Caco-2 (cell line): ENCODE data around the gene MRPS15. TPM values are rescaled to one million over a fixed set of nuclear protein-coding genes. Genes with fewer than 3 reads are reported as not detected.
A peak's percentile ranks its signal among the peaks of the same experiment; 100 is the strongest.
"Not testable (repeated sequence)": the region's sequence is repeated elsewhere in the genome, so short reads cannot be mapped to it uniquely, and the experiment has no call there.

Experiments used
- BruUV-seq: library from RNA; stranded (reverse); fragments of 400-500 nt; replicated peaks from 2 replicates; lab custom pipeline; 2021; lab: Mats Ljungman, UMichigan
- CTCF ChIA-PET: fragments of 300-600 bp; sonication (Branson Sonifier 250); formaldehyde crosslinking; loops from one replicate; lab custom pipeline; 2022; ENCODE audit warnings: antibody characterized with exemption; lab: Charles Lee
- POLR2A ChIA-PET: fragments of 300-600 bp; sonication (Branson Sonifier 250); formaldehyde crosslinking; loops from one replicate; lab custom pipeline; 2022; ENCODE audit warnings: antibody characterized with exemption; lab: Charles Lee
- DNase-seq, 2 experiments: peaks; one replicate each; pipeline versions ENCODE4 v3.0.0 to v3.0.0-alpha.2; 2020 to 2022
- H3K27me3 ChIP-seq: replicated peaks from 2 replicates; pipeline ENCODE4 v1.6.0; 2011; ENCODE audit warnings: low read length; ENCODE audit not compliant: control insufficient read depth, insufficient read depth
- H3K36me3 ChIP-seq: 2 replicates; pipeline ENCODE4 v1.5.1; 2011; ENCODE audit warnings: low read length; ENCODE audit not compliant: control insufficient read depth, insufficient read depth
- H3K4me1 ChIP-seq: fragments of 250-450 bp; sonication (Bioruptor Pico); 2 replicates; pipeline ENCODE4 v1.5.1; 2020; ENCODE audit warnings: mild to moderate bottlenecking
- H3K4me3 ChIP-seq: 2 replicates; pipeline ENCODE4 v1.5.1; 2011; ENCODE audit warnings: low read depth, mild to moderate bottlenecking, control low read depth, low read length
- H3K9me3 ChIP-seq: fragments of 250-450 bp; sonication (Bioruptor Pico); 2 replicates; pipeline ENCODE4 v1.5.1; 2020; ENCODE audit warnings: mild to moderate bottlenecking, moderate library complexity
- H3K27ac Mint-ChIP-seq: one replicate; pipeline ENCODE4 v1.8.0; 2022; ENCODE audit warnings: mixed read lengths; ENCODE audit not compliant: unreplicated experiment
- H3K27me3 Mint-ChIP-seq: one replicate; pipeline ENCODE4 v1.8.0; 2022; ENCODE audit warnings: mixed read lengths; ENCODE audit not compliant: insufficient read depth, unreplicated experiment
- H3K36me3 Mint-ChIP-seq: one replicate; pipeline ENCODE4 v1.8.0; 2022; ENCODE audit warnings: mild to moderate bottlenecking, mixed read lengths; ENCODE audit not compliant: insufficient read depth, unreplicated experiment
- H3K4me1 Mint-ChIP-seq: one replicate; pipeline ENCODE4 v1.8.0; 2022; ENCODE audit warnings: low read depth, mixed read lengths; ENCODE audit not compliant: unreplicated experiment
- H3K4me3 Mint-ChIP-seq: one replicate; pipeline ENCODE4 v1.8.0; 2022; ENCODE audit warnings: mild to moderate bottlenecking, moderate library complexity, mixed read lengths; ENCODE audit not compliant: unreplicated experiment
- H3K9me3 Mint-ChIP-seq: one replicate; pipeline ENCODE4 v1.8.0; 2022; ENCODE audit warnings: mixed read lengths; ENCODE audit not compliant: unreplicated experiment
- CTCF ChIP-seq, 2 experiments: fragments of 200-600 bp in 1 of 2; IDR thresholded peaks; 1 replicate in 1 of 2; 2 replicates in 1 of 2; pipeline versions ENCODE4 v1.5.1 to v1.8.0; 2011 to 2022; ENCODE audit warnings: antibody characterized with exemption in 1 of 2, control low read depth in 1 of 2, inconsistent platforms in 1 of 2, low read depth in 1 of 2, low read length in 1 of 2, mild to moderate bottlenecking in 1 of 2, moderate library complexity in 1 of 2; ENCODE audit not compliant: insufficient read depth in 1 of 2, severe bottlenecking in 1 of 2, unreplicated experiment in 1 of 2
- intact Hi-C: fragments of 100-400 bp; cut with micrococcal nuclease; formaldehyde crosslinking; loops from one replicate; pipeline ENCODE4 v1.10.0; 2022; ENCODE audit not compliant: unreplicated experiment
- total RNA-seq: library from RNA; stranded (reverse); gene quantifications from 2 replicates; pipeline ENCODE4 v1.2.3, GENCODE V29; 2022

The MRPS15 gene
- total RNA-seq, 1 experiment from 2014 or later, result 70.2 TPM

GRCh38 chr1:36487906-36488305, 23.7 kb upstream of the MRPS15 start:
- no peak for DNase-seq
- peak overlapping the region; percentile 71 for H3K27ac Mint-ChIP-seq
- no peaks in the 10 kb centered on the region for H3K27me3 ChIP-seq
- CTCF ChIA-PET, result interaction anchor here (0.7 kb wide), 1 partner anchor 25 kb away, joined by 3 read pairs; no protein-coding TSS in a partner anchor
- no peaks in the 10 kb centered on the region for H3K9me3 Mint-ChIP-seq
- no peak overlapping the region for H3K4me3 ChIP-seq
- H3K4me1 ChIP-seq, result peaks cover 40% of the 10 kb centered on the region
- intact Hi-C loops, result loop anchor here (2.0 kb wide), 1 partner anchor 23 kb away; the partner anchor contains the start of gene MRPS15
- no peak overlapping the region for H3K4me3 Mint-ChIP-seq
- H3K27me3 Mint-ChIP-seq, result no peaks in the 10 kb centered on the region
- BruUV-seq, result no TSS peak
- no peaks in the 10 kb centered on the region for H3K36me3 ChIP-seq
- no peaks in the 10 kb centered on the region for H3K9me3 ChIP-seq
- H3K36me3 Mint-ChIP-seq, result peaks cover 6% of the 10 kb centered on the region
- POLR2A ChIA-PET, result interaction anchor here (0.7 kb wide), 1 partner anchor 13 kb away, joined by 8 read pairs; no protein-coding TSS in a partner anchor
- H3K4me1 Mint-ChIP-seq, result peaks cover 12% of the 10 kb centered on the region
- TF ChIP-seq CTCF (IDR thresholded peaks at IDR 0.05; ENCODE audit: insufficient read depth in 1 of 2, low read depth in 1 of 2, low read length in 1 of 2, severe bottlenecking in 1 of 2, unreplicated experiment in 1 of 2), result no peak

- not testable (repeated sequence) for H3K9me3 ChIP-seq, H3K4me3 ChIP-seq, DNase-seq, H3K36me3 ChIP-seq, H3K27me3 ChIP-seq, H3K9me3 Mint-ChIP-seq, H3K4me3 Mint-ChIP-seq, H3K36me3 Mint-ChIP-seq, H3K27me3 Mint-ChIP-seq, BruUV-seq
- peaks cover 44% of the 10 kb centered on the region for H3K4me1 ChIP-seq
- intact Hi-C loops, result loop anchor here (2.0 kb wide), 1 partner anchor 23 kb away; the partner anchor contains the start of gene MRPS15
- Mint-ChIP-seq H3K4me1 (peaks cover 13% of the 10 kb centered on the region), H3K27ac (peak overlapping the region; percentile 71)
- ChIA-PET POLR2A (interaction anchor here (1.2 to 1.7 kb wide), 2 partner anchors 23 to 37 kb away, joined by 7 to 10 read pairs; partner anchors contain the start of genes MRPS15 and OSCP1), CTCF (interaction anchor here (0.7 to 1.9 kb wide), 3 partner anchors 24 to 885 kb away, joined by 3 to 8 read pairs (median 3); no protein-coding TSS in a partner anchor)
These were observed 23.1 kb upstream of the MRPS15 start for GRCh38 chr1:36487336-36487725.

DNA sequence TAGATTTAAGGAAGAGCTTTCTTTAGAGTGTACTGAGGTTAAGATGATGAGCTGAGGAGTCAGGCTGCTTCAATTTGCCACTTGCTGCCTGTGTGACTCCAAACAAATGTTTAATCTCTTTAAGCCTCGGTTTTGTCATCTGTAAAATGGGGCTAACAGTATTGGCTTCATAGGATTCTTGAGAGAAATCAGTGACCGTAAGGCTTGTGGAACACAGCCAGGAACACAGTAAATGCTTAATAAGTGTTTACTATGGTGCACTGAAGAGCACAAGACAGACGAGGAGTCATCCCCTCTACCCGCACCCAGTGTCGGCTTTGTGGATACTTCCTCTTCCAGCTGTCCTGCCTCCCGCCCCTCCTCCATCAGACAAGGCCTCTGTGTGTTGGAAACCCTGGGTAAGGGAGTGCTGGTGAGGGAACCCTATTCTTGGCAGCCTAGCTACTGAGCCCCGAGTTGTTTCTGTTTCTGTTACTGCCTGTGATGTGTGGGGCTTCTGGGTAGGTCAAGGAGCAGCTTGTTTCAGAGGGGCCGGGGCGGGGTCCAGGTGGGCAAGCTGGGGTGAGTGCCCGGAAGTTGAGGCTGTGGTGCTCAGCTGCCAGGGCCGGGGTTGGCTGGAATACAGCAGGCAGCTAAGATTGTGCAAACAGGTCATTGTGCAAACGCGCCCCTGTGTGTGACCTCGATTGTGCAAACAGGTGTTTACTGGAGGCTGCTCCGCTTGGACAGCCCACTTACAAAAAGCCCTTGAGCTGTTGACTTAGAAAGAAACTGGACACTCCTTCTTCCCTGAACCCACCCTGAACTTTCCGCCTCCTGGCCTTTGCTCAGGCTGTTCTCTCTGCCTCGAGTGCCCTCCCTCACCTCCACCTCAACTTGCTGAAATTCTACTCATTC, 22.5 kb upstream of the MRPS15 start:
- H3K4me1 ChIP-seq, result peaks cover 44% of the 10 kb centered on the region
- POLR2A ChIA-PET, result interaction anchor here (0.6 to 1.7 kb wide), 3 partner anchors 22 to 36 kb away, joined by 7 to 10 read pairs (median 8); partner anchors contain the start of genes MRPS15 and OSCP1
- H3K4me3 ChIP-seq, result no peak overlapping the region
- no peak for TF ChIP-seq CTCF (IDR thresholded peaks at IDR 0.05; ENCODE audit: insufficient read depth in 1 of 2, low read depth in 1 of 2, low read length in 1 of 2, severe bottlenecking in 1 of 2, unreplicated experiment in 1 of 2)
- Mint-ChIP-seq H3K4me1 (peaks cover 19% of the 10 kb centered on the region), H3K27me3 (no peaks in the 10 kb centered on the region), H3K4me3 (peak overlapping the region; percentile 6), H3K27ac (peak overlapping the region; percentile 71), H3K36me3 (peaks cover 6% of the 10 kb centered on the region), H3K9me3 (no peaks in the 10 kb centered on the region)
- H3K9me3 ChIP-seq, result no peaks in the 10 kb centered on the region
- intact Hi-C loops, result loop anchor here (2.0 kb wide), 1 partner anchor 22 kb away; the partner anchor contains the start of gene MRPS15
- no peaks in the 10 kb centered on the region for H3K36me3 ChIP-seq
- no peaks in the 10 kb centered on the region for H3K27me3 ChIP-seq
- CTCF ChIA-PET, result interaction anchor here (0.7 to 1.9 kb wide), 3 partner anchors 30 to 886 kb away, joined by 3 to 8 read pairs (median 3); partner anchors contain the start of gene OSCP1
- BruUV-seq, result no TSS peak
- DNase-seq, result peak; percentile 85 to 90
